Endothelial cell of umbilical vein (primary cell): Measurements from ENCODE around the gene SLCO3A1.

ENCODE experiments used
- JUN ChIP-seq: IDR thresholded peaks from 2 replicates; pipeline ENCODE4 v1.6.1; 2011; ENCODE audit warnings: borderline replicate concordance, low read depth; ENCODE audit not compliant: insufficient read length, insufficient read depth
- POLR2A ChIP-seq: IDR thresholded peaks from 2 replicates; pipeline ENCODE4 v1.6.1; 2012; ENCODE audit warnings: low read depth, mild to moderate bottlenecking, control low read depth, low read length
- TF ChIP-seq, protein P1 (sequence below), 2 donors: IDR thresholded peaks; 1 replicate in 1 of 2; 2 replicates in 1 of 2; pipeline ENCODE4 v1.5.1; 2011; ENCODE audit warnings: low read length in 2 of 2, mild to moderate bottlenecking in 2 of 2, moderate library complexity in 2 of 2, control low read depth in 1 of 2, inconsistent platforms in 1 of 2, low read depth in 1 of 2; ENCODE audit not compliant: insufficient read depth in 1 of 2; ENCODE audit errors: extremely low read depth in 1 of 2

DNA sequence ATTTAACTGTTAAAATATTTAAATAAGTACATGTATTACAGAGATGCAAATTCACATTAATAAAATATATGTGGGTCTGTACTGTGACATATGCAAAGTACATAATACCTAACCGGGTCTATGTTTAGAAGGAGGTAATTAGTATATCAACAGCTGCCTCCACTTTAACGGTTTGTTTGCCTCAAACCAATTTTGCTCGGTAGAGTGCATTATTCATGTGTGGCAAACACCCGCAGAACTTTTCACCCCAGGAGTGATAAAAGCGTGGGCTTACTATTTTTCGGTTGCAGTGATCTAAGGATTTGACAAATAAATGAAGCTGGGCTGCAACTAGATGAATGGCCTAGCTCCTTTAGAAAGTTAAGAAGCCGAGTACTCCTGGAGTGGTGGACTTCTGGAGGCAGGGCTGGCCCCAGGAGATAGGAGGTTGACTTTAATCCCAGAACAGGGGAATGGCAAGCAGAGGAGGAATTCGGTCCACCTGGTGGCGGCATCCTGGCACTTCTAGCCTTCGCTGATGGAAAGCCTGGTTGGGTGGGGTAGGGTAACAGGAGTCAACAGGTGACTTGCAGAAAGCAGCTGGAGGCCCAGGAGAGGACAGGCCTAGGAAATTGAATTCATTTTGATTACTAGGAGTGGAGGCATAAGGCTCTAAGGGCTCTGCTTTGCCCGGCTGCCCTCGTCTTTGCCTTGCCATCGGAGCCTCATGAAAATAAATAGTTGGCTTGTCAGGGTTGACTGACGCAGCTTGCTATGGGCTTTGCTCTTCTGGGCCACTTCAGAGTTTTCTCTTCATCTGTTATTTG lies 2.4 kb downstream of the SLCO3A1 start:
- TF ChIP-seq JUN = no peak
- no peak for TF ChIP-seq POLR2A
- TF ChIP-seq, protein P1, sequence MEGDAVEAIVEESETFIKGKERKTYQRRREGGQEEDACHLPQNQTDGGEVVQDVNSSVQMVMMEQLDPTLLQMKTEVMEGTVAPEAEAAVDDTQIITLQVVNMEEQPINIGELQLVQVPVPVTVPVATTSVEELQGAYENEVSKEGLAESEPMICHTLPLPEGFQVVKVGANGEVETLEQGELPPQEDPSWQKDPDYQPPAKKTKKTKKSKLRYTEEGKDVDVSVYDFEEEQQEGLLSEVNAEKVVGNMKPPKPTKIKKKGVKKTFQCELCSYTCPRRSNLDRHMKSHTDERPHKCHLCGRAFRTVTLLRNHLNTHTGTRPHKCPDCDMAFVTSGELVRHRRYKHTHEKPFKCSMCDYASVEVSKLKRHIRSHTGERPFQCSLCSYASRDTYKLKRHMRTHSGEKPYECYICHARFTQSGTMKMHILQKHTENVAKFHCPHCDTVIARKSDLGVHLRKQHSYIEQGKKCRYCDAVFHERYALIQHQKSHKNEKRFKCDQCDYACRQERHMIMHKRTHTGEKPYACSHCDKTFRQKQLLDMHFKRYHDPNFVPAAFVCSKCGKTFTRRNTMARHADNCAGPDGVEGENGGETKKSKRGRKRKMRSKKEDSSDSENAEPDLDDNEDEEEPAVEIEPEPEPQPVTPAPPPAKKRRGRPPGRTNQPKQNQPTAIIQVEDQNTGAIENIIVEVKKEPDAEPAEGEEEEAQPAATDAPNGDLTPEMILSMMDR (IDR thresholded peaks at IDR 0.05; ENCODE audit: extremely low read depth in 1 of 2, insufficient read depth in 1 of 2, low read depth in 1 of 2, low read length in 2 of 2) = no peak
